GM13976 (cell line): ENCODE measurements around the gene PITPNM1.
"Not testable (repeated sequence)": the region's sequence is repeated elsewhere in the genome, so short reads cannot be mapped to it uniquely, and the experiment has no call there.

Experiments
- DNase-seq: peaks from one replicate; pipeline ENCODE4 v3.0.0; 2012; ENCODE audit warnings: low spot score
- CTCF ChIP-seq: IDR thresholded peaks from 2 replicates; pipeline ENCODE4 v1.5.1; 2012; ENCODE audit warnings: borderline replicate concordance, mild to moderate bottlenecking; ENCODE audit not compliant: insufficient read depth; ENCODE audit errors: extremely low read depth, missing control alignments, control extremely low read depth
- in situ Hi-C: fragments of 300-500 bp; cut with MboI; formaldehyde crosslinking; loops from one replicate; pipeline ENCODE4 v1.12.0; 2022; ENCODE audit warnings: low sequenced_read_pairs, mixed read lengths, inconsistent platforms; ENCODE audit not compliant: unreplicated experiment

PITPNM1 gene

GRCh38 chr11:67504950-67505581 lies at the start of gene PITPNM1:
Gene PITPNM1, minus strand, starts transcription at chr11:67505363. Its CDS starts 1,183 bp downstream, at chr11:67504180.
- no peak for TF ChIP-seq CTCF
- in situ Hi-C loops = loop anchor here (10.0 kb wide), 1 partner anchor 120 kb away; no protein-coding TSS in a partner anchor
- peak; percentile 91 for DNase-seq

- DNase-seq, in situ Hi-C loops: not testable (repeated sequence)
Measured at GRCh38 chr11:67551697-67552096, 46.5 kb upstream of the PITPNM1 start.

GRCh38 chr11:67551127-67551526 lies 46.0 kb upstream of the PITPNM1 start:
- no peak for TF ChIP-seq CTCF
- DNase-seq = no peak
- in situ Hi-C loops = no loop called here

GRCh38 chr11:67548555-67549110 lies 43.5 kb upstream of the PITPNM1 start:
- TF ChIP-seq CTCF = no peak
- no peak for DNase-seq
- in situ Hi-C loops = no loop called here

- in situ Hi-C loops, DNase-seq: not testable (repeated sequence)
Measured at GRCh38 chr11:67548112-67548511, 42.9 kb upstream of the PITPNM1 start.

- in situ Hi-C loops = no loop called here
- no peak for TF ChIP-seq CTCF
- DNase-seq = no peak
Measured at GRCh38 chr11:67545280-67545679, 40.1 kb upstream of the PITPNM1 start.

- DNase-seq = no peak
- in situ Hi-C loops = no loop called here
- TF ChIP-seq CTCF = no peak
Measured at GRCh38 chr11:67544616-67545242, 39.6 kb upstream of the PITPNM1 start.
